A673 (cell line): Measurements from ENCODE around the gene HPSE. TPM values are rescaled to one million over a fixed set of nuclear protein-coding genes. Genes with fewer than 3 reads are reported as not detected.

Source experiments
- BruUV-seq: library from RNA; stranded (reverse); fragments of 400-500 nt; replicated peaks from 2 replicates; lab custom pipeline; 2021; lab: Mats Ljungman, UMichigan
- CTCF ChIA-PET: fragments of 300-600 bp; sonication (Branson Sonifier 250); formaldehyde crosslinking; loops from one replicate; lab custom pipeline; 2022; ENCODE audit warnings: antibody characterized with exemption; lab: Charles Lee
- POLR2A ChIA-PET: fragments of 300-600 bp; sonication (Branson Sonifier 250); formaldehyde crosslinking; loops from one replicate; lab custom pipeline; 2022; ENCODE audit warnings: antibody characterized with exemption; ENCODE audit not compliant: low non-redundant PET; lab: Charles Lee
- DNase-seq: peaks from one replicate; pipeline ENCODE4 v3.0.0-alpha.2; 2015; ENCODE audit warnings: low spot score
- H3K27ac ChIP-seq: fragments of 200-600 bp; sonication (generic); 2 replicates; pipeline ENCODE4 v1.5.1; 2016; ENCODE audit warnings: mixed run types, low read depth, mild to moderate bottlenecking, mixed read lengths, antibody characterized with exemption, low read length; ENCODE audit not compliant: poor library complexity, severe bottlenecking
- H3K27me3 ChIP-seq: fragments of 200-600 bp; sonication (generic); replicated peaks from 2 replicates; pipeline ENCODE4 v1.6.1; 2017; ENCODE audit warnings: mixed run types, low read depth, mild to moderate bottlenecking, mixed read lengths, antibody characterized with exemption, low read length; ENCODE audit not compliant: insufficient read depth, poor library complexity
- H3K36me3 ChIP-seq: fragments of 200-600 bp; sonication (generic); 2 replicates; pipeline ENCODE4 v1.6.1; 2016; ENCODE audit warnings: mixed run types, mild to moderate bottlenecking, mixed read lengths, antibody characterized with exemption, low read length; ENCODE audit not compliant: insufficient read depth, poor library complexity, severe bottlenecking
- H3K4me1 ChIP-seq: fragments of 200-600 bp; sonication (generic); 2 replicates; pipeline ENCODE4 v1.6.1; 2017; ENCODE audit warnings: mixed run types, mild to moderate bottlenecking, mixed read lengths, antibody characterized with exemption, low read length; ENCODE audit not compliant: insufficient read depth, poor library complexity, severe bottlenecking
- H3K4me3 ChIP-seq: fragments of 200-600 bp; sonication (generic); 2 replicates; pipeline ENCODE4 v1.5.1; 2016; ENCODE audit warnings: low read depth, mixed run types, mild to moderate bottlenecking, mixed read lengths, low read length; ENCODE audit not compliant: poor library complexity, severe bottlenecking
- H3K9me3 ChIP-seq: fragments of 200-600 bp; sonication (generic); 2 replicates; pipeline ENCODE4 v1.6.1; 2016; ENCODE audit warnings: mixed run types, low read depth, mild to moderate bottlenecking, mixed read lengths, antibody characterized with exemption, low read length; ENCODE audit not compliant: poor library complexity, severe bottlenecking
- EZH2 ChIP-seq: fragments of 200-600 bp; sonication (generic); IDR thresholded peaks from 2 replicates; pipeline ENCODE4 v1.6.1; 2017; ENCODE audit warnings: borderline replicate concordance, low read depth, mild to moderate bottlenecking, mixed read lengths, antibody characterized with exemption, low read length; ENCODE audit not compliant: poor library complexity, severe bottlenecking
- intact Hi-C: fragments of 100-400 bp; cut with micrococcal nuclease; formaldehyde crosslinking; loops from one replicate; pipeline ENCODE4 v1.10.0; 2022; ENCODE audit not compliant: unreplicated experiment
- total RNA-seq: library from RNA; stranded (reverse); gene quantifications from 2 replicates; pipeline ENCODE4 v1.2.3, GENCODE V29; 2021
- TF ChIP-seq, protein P1 (sequence below): fragments of 300-800, 200-600 bp; sonication (generic); conservative IDR thresholded peaks from 2 replicates; pipeline ENCODE4 v1.5.1; 2017; ENCODE audit warnings: low read depth, mild to moderate bottlenecking, antibody characterized with exemption, low read length, moderate library complexity, mixed read lengths

Gene HPSE
- total RNA-seq, 1 experiment from 2014 or later: 0.84 TPM

DNA sequence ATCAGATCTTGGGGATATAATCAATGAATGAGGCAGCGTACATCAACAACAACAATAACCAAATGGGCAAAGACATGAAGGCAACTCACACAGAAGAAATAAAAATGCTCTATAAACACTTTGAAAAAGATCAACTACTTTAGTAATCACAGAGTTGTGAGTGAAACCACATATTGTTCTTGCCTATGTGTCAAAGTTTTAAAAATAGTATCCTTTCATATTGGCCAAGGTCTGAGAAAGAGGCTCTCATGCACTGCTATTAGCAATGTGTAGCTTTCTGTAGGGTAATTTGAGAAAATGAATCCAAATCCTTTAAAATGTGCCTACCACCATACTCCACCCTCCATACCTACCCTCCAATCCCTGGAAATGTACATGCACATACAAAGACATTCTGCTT, 75.1 kb downstream of the HPSE start:
- H3K27ac ChIP-seq: no peak overlapping the region
- H3K9me3 ChIP-seq: no peaks in the 10 kb centered on the region
- no peaks in the 10 kb centered on the region for H3K36me3 ChIP-seq
- BruUV-seq: no TSS peak
- DNase-seq: no peak
- H3K4me1 ChIP-seq: no peaks in the 10 kb centered on the region
- no peaks in the 10 kb centered on the region for H3K27me3 ChIP-seq
- no peak overlapping the region for H3K4me3 ChIP-seq
- CTCF ChIA-PET: no interaction called here
- intact Hi-C loops: no loop called here
- TF ChIP-seq, protein P1, sequence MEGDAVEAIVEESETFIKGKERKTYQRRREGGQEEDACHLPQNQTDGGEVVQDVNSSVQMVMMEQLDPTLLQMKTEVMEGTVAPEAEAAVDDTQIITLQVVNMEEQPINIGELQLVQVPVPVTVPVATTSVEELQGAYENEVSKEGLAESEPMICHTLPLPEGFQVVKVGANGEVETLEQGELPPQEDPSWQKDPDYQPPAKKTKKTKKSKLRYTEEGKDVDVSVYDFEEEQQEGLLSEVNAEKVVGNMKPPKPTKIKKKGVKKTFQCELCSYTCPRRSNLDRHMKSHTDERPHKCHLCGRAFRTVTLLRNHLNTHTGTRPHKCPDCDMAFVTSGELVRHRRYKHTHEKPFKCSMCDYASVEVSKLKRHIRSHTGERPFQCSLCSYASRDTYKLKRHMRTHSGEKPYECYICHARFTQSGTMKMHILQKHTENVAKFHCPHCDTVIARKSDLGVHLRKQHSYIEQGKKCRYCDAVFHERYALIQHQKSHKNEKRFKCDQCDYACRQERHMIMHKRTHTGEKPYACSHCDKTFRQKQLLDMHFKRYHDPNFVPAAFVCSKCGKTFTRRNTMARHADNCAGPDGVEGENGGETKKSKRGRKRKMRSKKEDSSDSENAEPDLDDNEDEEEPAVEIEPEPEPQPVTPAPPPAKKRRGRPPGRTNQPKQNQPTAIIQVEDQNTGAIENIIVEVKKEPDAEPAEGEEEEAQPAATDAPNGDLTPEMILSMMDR: no peak
- no peak for TF ChIP-seq EZH2
- POLR2A ChIA-PET: no interaction called here

DNA sequence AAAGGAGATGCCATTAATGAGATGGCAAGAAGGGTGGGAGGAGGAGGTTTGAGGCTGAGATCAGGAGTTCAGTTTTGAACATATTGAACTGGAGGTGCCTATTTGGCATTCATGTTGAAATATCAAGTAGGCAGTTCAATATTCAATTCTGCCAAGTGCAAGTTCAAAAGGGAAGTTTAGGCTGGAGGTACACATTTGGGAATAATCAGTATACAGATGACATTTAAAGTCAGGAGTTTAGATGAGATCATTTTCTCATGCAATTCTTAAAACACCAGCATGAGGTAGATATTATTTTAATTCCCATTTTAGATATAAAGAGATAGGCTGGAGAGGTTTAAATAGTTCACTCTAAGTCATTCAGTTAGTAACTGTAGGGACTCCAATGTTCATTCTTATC, 76.2 kb downstream of the HPSE start:
- intact Hi-C loops: no loop called here
- TF ChIP-seq EZH2: no peak
- TF ChIP-seq, protein P1: no peak
- POLR2A ChIA-PET: no interaction called here

DNA sequence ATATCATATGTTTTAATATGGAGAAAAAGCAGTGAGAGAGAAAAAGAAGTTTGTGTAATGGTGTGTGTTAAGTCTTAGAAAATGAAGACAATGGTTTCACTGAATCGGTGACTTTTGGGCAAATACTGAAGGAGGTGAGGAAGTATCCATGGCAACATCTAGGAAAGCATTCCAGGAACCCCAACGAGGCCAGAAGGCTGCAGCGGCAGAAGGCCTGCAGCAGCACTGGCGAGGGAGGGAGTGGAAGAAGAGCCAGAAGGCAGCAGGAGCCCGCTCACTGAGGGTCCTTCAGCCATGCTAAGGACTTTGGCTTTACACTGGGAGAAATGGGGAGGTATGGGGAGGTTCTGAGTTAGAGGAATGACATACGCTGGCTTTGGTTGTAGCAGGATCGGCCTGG, 76.8 kb downstream of the HPSE start:
- DNase-seq: no peak
- intact Hi-C loops: no loop called here
- Histone ChIP-seq H3K4me1 (no peaks in the 10 kb centered on the region), H3K27me3 (no peaks in the 10 kb centered on the region), H3K27ac (no peak overlapping the region), H3K9me3 (no peaks in the 10 kb centered on the region), H3K36me3 (no peaks in the 10 kb centered on the region), H3K4me3 (no peak overlapping the region)
- CTCF ChIA-PET: no interaction called here
- POLR2A ChIA-PET: no interaction called here
- no TSS peak for BruUV-seq
- TF ChIP-seq, protein P1: no peak
- no peak for TF ChIP-seq EZH2

More for the DNA sequence above, 76.2 kb downstream of the HPSE start:
- no peaks in the 10 kb centered on the region for H3K4me1 ChIP-seq
- no TSS peak for BruUV-seq
- no peaks in the 10 kb centered on the region for H3K36me3 ChIP-seq
- H3K4me3 ChIP-seq: no peak overlapping the region
- H3K27ac ChIP-seq: no peak overlapping the region
- no peaks in the 10 kb centered on the region for H3K9me3 ChIP-seq
- CTCF ChIA-PET: no interaction called here
- H3K27me3 ChIP-seq: no peaks in the 10 kb centered on the region
- no peak for DNase-seq
